ENCODE data around the gene WBP1L.

The WBP1L gene

DNA sequence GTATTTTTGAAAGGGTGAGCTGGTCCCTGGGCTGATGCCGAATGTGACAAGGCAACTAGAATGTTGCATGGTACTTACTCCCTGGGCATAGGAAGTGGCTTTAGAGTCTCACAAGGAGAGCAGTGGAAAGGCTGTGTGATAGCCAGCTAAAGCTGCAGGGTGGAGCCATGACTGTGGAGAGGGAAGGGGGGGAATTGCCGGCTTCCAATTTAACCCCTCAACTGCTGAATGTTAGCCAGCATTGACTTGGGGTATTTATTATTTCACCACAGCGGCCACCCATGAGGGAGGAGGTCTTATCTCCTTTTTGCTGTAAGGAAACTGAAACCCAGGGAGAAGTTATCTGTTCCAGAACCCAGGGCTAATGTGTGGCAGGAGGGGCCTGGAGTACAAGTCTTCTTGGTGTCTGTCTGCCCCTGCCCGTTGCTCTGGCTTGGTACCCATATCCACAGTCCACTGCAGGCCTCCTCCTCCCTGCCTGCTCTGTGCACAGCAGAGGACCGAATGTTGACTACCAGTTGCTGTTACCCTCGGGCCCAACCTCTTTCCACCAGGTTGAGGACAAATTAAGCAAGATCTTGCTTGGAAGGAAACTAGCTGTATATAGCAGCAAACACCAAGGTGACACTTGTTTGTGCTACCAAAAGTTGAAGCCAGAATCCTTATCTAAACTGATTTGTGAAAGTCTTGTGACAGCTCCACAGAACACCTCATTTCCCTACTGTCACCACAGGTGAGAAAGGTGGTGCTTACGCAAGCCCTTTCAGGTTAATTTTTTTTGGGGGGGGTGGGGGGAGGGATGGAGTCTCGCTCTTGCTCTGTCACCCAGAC lies 37.6 kb downstream of the WBP1L start:
- DNase-seq: no peak

DNA sequence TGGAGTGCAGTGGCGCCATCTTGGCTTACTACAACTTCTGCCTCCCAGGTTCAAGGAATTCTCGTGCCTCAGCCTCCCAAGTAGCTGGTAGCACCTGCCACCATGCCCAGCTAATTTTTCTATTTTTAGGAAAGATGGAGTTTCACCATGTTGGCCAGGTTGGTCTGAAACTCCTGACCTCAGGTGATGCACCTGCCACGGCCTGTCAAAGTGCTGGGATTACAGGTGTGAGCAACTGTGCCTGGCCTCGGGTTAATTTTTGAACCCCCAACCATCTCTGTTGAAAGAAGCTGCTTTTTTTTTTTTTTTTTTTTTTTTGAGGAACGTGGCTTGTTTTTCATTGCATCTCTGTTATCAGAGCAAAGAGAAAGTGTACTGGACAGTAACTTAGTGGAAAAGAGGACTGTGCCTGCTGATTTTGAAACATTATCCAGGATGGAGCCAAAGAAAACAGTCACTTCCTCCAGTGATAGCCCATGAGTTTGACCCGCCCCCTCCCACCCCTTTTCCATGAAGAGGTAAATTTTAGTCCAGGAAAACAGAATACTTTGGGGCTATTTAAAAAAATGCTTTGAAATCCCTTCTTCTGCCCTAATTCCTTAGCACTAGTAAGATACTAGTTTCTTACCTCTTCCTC lies 38.3 kb downstream of the WBP1L start:
- no peak for DNase-seq

DNA sequence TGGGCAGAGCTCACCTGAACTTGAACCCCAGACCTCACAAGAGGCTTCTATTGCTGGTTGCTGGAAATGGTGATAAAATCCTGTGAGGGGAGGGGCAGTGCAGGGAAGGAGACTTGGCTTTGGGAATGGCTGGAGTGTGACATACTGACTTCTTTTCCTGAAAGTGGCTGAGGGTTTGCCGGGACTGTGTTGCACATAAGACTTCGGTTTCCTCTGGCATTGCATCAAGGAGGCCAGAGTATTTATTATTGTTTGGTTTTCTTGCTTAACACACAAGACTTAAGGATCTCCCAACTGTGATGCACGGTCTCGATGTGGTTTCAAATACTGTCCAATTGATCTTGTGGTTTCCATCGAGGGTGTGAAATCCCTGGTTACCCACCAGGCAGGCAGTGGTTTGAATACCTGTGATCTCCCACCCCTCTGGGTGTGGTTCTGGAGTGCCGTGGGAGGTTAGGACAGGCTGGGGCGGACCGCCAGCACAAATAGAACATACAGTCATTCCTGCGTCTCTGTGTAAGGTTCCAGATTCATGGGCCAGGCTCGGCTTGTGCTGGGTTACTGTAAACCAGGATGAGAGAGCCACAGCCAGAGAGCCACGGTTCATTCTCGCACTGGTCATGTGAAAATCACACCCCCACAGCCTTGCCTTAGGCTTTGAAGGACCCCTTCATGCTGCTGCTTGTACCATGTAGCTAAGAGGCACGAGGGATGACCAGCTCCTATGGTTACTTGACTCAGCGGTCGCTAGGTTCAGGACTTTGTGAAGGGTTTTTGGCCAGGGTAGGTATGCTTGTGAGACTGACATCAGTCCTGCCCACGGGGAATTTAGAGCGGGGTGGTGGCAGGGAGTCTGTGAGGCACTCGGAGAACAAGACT lies 39.2 kb downstream of the WBP1L start:
- DNase-seq: no peak

DNA sequence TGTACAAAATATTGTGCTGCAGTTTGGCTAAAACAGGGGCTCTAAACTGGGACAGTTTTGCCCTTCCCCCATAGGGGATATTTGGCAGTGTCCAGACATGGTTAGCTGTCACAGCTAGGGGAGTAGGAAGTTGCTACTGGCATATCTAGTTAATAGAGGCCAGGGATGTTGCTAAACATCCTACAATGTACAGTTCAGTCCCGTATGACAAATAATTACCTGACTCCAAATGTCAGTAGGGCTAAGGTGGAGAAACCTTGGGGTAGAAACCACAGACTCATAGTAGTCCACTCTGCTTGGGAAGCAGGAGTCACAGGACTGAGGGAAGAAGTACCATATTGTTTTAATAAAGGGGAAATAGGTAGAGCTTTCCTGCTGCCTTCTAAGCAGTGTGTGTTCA lies 39.8 kb downstream of the WBP1L start:
- no peak for DNase-seq

DNA sequence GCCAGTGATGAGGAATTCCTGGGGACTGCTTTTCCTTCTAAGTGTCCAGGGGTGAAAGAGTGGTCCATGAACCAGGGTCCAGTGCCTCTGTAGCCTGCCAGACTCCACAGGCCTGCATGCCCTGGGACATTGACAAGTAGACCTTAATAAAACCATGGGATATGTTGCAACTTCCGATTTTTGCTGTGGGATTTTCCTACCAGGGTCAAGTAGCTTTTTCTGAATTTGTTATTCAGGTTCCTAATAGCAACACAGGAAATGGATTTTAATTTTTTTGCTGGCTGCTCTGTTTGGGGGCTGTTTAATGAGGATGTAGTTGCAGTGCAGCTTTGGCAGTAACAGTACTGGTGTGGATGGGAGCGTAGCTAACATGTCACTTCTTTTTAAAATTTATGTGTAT lies 42.1 kb downstream of the WBP1L start:
- no peak for DNase-seq

DNA sequence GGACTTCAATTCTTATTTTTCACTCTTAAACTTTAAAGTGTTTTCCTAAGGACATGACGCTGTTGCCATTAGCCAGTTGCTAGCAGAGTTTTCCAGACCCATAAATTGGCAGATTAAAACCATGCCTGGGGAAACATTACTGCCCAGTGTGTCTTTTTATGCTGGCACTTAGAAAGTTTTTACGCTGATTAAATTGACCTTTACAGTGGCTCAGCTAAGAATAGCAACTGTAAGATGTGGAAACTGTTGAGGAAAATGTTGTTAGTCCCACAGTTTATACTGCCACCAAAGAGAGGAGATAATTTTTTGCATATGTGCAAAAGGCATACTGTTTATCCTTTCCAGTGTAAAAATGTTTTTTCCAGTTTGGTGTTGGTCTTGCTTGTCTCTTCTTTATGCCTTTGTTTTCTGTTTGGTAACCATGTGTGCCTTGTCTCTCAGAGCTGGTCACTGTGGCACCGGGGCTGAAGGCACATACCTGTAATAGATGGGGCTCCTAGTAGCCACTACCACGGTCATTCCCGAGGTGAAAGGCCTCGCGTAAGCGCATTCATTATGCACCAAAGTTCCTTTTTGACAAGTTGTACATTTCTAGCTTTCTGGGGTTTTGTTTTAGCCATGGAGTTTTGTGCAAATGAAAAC lies 48.1 kb downstream of the WBP1L start:
- DNase-seq: no peak

DNA sequence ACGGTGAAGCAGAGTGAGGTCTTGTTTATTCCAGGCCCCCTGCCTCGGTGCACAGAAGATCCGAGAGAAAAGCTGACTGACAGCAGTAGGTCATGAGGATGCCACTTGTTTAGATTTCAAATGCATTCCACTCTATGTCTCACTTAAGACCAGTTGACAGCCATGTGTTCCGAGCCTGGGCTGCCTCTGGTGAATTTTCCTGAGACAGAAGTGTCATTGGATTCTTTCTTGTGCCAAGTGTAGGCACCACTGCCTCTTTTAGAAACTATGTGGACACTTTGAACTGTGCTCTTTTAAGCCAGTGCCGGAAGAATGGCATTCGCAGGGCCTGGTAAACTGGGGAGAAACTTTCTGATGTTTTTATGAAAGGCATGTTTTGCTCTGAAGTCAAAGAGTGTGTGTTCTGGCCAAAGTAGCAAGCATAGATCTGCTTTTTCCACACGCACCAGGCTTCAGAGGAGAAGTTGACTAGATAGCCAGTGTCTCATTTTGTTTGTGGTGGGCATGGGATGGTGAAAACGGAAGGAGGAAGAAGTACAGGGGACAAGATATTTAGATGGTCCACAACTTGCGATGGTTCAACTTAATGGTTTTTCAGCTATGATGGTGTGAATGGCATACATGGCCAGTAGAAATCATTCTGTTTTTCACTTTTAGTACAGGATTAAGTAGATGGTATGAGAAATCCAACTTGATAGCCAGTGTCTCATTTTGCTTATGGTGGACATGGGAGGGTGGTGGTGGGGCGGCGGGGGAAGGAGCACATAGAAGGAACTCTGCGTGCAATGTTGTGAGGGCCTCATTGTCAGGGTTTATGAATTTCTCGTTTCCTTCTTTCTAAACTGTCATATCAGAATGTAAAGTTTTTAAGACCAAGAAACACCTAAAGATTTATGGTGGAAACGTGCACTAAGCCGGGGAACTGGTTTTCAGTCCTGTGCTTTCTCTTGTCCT lies 52.0 kb downstream of the WBP1L start:
- no peak for DNase-seq

DNA sequence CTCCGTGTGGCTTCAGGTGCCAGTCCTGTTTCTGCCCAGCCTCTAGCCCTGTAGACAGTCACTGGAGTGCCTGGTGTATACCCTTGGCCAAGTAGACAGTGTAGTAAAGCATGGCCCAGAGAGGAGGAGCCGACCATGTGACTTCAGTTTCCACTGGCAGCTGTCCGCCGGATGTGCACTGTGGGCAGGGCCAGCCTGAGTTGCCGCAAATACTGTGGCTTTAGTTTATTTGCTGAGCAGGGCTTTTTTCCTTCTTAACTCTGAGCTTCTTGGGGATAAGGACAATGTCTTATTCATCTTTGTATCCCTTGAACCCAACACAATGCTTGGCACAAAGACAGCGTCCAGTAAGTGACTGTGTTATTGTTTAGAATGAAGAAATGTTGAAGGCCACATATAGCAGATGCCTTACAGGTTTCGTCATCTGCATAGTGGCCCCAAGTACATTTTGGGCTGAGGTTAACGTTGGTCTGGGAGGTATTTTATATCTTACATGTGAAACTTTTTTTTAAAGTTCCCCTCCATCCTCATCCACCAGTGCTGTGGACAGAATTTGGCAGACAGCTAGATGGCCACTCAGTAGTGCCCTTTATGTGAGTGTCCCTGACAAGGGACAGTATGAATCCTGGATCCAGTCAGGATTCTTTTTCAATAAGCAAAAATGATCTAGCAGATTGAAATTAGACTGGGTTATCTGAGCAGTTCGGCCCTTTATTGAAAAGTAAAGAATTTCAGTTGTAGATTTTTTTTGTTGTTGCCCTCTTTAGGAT lies 52.8 kb downstream of the WBP1L start:
- DNase-seq: peak; percentile 55 to 67

DNA sequence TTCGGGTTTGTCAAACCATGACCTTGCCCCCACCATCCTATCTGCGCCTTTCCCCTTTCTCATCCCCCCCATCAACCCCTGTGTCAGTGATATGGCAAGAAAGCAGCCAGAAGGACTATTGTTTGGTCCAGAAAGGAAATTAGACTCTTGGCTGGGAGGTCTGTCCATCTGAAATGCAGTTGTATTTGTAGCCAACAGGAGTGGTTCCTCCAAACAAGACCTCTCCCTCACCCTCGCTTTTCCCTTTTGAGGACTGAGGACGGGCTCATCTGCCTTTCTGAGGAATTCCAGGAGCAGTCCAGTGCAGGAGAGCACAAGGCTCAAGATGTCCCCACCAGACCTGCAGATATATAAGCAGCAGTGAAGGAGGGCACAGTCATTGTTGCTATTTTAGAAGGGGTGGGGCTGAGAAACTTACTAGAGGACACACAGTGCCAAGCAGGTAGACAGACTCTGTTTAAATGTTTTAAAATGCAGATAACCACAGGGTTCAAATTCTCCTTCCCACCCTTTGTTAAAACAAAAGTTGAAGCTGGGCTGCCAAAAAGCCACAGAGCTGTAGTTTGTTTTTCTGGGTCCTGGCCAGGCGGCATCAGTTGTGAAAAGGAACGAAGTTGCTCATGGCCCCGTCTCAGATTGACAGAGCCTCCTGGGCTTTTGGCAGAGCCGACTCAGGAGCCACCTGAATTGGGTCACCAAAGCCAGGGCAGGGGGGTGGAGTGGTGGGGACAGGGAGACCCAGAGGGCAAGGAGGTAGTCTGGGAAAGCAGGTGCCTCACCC lies 56.1 kb downstream of the WBP1L start:
- DNase-seq: no peak

DNA sequence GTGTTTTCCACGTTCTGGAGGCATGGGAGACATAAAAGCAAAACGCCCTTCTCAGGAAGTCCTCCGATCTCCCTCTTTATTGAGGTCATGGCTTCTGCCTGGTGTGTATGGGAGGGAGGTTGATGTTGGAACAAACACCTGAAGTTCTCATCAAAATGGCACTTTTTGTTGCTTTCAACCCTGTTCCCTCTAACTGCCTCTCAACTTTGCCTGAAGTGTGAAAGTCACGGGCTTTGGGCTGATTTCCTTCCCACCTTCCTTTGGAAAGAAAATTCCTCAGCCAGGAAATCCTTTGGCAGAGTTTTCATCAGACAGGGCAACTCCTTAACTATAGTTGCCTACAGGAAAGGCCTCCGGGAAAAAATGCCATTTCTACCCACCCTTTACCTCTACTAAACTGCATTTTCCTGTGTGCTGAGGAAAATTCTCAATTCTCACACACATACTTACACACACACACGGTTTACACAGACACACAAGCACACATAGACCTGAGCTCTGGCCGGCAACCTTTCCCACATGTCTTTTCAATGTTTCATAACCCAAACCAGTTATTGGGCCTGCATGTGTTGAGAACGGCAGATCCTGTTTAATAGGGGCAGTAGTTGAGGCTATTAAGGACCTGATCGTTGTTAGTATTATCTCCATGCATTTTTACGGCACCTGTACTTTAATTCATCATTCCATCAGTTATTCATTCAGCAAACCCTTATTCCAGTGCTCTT lies 57.0 kb downstream of the WBP1L start:
- no peak for DNase-seq

DNA sequence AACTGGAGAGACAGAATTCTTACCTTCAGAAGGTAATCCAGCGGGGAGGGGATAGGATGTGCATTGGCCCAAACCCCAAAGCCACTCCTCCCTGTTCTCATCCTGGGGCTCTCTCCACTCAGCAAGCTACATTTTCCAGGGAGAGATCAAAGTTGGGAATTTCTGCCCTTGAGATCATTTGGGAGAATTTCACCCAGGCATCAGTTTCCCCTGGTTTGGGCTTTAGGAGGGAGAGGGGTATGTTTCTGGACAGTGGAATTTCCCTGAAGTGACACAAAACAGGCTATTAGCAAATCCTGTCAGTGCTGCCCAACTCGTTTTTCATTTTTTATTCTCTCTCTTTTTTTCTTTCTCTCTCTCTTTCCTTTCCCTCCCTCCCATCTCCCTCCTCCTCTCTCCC lies 57.7 kb downstream of the WBP1L start:
- no peak for DNase-seq

DNA sequence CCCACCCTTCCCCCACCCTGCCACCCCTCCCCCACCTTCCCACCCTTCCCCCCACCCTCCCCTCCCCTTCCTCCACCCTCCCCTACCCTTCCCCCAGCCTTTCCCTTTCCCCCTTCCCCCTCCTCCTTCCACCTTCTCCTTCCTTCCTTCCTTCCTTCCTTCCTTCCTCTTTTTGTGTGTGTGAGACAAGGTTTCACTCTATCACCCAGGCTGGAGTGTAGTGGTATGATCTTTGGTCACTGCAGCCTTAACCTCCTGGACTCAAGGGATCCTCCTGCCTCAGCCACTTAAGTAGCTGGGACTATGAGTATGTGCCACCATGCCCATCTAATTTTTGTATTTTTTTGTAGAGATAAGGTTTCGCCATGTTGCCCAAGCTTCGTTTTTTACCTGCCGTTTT lies 58.2 kb downstream of the WBP1L start:
- no peak for DNase-seq

DNA sequence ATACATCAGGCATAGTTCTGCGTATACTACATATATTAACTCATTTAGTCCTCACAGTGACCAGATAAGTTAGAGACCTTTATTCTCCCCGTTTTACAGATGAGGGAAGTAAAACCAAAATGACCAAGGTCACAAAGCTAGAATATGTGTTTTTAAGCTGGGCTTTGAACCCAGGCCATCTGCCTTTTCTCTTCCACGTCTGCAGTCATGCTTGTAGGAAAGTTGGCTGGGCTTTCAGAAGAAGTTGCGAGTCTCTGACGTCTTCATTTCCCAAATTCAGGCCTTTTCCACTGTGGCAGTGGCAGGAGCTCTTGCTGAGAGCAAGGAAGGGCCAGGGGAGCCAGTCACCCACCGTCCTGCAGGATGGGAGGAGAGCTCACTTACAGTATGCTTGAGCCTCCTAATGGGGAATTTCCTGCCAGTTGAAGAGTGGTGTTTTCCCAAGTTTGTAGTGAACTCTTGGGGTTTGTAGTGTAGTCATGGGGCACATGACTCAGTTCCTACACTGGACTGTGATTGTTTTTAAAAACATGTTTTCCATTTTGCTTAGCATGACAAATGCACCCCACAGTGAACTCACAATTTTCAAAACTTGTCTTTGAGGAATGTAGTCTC lies 59.3 kb downstream of the WBP1L start:
- peak; percentile 43 to 44 for DNase-seq

DNA sequence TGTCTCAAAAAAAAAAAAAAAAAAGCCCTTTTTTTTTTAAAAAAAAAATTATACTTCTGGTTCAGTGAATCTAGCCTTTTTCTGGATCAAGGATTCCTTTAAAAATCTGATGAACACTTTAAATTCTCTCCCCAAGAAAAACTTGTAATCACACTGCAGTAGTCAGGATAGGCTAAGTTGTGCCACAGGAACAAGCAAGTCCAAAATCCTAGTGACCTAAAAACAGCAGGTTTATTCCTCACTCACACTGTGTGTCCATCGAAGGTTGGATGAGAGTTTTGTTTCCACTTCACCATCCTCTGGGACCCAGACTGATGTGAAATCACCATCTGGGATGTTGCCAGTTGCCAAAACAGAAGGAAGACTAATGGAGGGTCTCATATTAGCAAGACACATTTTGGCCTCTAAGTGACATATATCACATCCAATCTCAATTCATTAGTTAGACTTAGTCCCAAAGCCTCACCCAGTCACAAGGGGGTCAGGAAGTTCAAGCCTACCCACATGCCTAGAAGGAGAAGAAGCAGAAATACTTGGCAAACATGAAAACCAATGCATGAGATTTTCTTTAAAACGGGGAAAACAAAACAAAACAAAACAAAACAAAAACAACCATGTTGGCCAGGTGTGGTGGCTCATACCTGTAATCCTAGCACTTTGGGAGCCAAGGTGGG lies 60.8 kb downstream of the WBP1L start:
- DNase-seq: no peak

DNA sequence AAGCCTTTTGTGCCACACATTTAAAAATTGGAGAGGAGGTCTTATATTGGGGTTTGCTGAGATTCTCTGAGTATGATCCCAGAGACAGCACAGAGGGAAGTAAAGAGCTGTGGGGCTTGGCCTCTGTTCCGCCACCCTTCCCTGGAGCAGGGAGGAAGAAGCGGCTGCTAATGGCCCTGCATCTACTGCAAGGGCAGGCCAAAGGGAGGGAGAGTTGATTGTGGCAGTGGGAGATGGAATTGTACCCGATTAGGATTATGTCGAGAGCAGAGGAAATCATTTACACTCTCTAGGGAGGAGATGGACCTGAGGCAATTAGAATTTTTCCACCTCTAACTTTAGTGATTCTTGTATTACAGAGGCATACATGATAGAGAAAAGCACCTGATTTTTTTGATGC lies 64.6 kb downstream of the WBP1L start:
- no peak for DNase-seq

DNA sequence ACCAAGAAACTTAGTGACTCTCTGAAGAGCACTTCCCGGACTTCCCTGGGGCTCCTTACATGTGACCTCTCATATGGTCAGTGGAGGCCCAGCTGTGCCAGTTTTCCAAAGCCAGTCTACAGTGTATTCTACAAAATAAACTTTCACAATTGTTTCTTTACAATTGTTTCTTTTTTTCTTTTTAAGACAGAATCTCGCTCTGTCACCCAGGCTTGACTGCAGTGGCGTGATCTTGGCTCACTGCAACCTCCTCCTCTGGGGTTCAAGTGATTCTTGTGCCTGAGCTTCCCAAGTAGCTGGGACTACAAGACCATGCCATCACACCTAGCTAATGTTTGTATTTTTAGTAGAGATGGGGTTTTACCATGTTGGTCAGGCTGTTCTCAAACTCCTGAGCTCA lies 67.6 kb downstream of the WBP1L start:
- DNase-seq: no peak

DNA sequence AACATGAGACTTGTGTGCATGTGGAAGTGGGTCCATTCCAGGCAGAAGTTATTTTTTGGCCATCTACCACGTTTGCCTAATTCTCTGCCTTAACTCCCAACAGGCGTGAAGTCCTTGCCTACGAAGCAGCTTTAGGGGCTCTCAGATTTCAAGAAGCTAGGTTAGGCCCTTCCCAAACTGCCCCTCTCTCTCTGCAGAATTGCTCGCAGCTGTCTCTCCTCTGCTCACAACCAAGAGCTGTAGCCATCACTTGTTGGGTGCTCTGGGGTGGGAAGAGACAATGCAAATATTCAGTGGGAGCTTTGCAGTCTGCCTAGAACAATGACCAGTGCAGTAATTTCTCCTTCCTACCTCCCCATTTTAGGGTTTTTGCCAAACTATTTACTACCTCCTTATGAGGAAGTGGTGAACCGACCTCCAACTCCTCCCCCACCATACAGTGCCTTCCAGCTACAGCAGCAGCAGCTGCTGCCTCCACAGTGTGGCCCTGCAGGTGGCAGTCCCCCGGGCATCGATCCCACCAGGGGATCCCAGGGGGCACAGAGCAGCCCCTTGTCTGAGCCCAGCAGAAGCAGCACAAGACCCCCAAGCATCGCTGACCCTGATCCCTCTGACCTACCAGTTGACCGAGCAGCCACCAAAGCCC lies 68.6 kb downstream of the WBP1L start:
- no peak for DNase-seq

DNA sequence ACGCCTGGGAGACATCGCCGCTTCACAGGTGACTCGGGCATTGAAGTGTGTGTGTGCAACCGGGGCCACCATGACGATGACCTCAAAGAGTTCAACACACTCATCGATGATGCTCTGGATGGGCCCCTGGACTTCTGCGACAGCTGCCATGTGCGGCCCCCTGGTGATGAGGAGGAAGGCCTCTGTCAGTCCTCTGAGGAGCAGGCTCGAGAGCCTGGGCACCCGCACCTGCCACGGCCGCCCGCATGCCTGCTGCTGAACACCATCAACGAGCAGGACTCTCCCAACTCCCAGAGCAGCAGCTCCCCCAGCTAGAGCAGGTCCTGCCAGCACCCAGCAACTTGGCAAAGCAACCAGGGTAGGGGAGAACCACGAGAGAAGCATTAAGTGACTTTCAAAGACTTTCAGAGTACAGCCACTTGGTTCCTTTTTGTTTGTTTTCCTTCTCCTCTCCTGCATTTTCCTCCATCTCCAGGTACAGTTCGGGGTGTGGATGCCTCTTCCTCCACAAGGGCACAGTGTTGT lies 69.3 kb downstream of the WBP1L start:
- DNase-seq: no peak

Data from activated T-cell treated with anti-CD3 and anti-CD28 coated beads, Interleukin-2, amount 50 U/mL, for 48 hours (primary cell).